Thymus (tissue), 14 donors: ENCODE measurements around the gene SSUH2. TPM values are rescaled to one million over a fixed set of nuclear protein-coding genes. Genes with fewer than 3 reads are reported as not detected.
"Not testable (repeated sequence)": the region's sequence is repeated elsewhere in the genome, so short reads cannot be mapped to it uniquely, and the experiment has no call there.

Experiments
- DNase-seq, 9 donors: peaks; one replicate each; pipeline ENCODE4 v3.0.0-alpha.2; 2013; ENCODE audit warnings: low spot score in 9 of 9, low read depth in 6 of 9, missing footprints in 1 of 9
- H3K27ac ChIP-seq, 2 donors: one replicate each; pipeline ENCODE4 v1.5.1; 2013; ENCODE audit warnings: control low read depth in 1 of 2, low read depth in 1 of 2, low read length in 1 of 2, mild to moderate bottlenecking in 1 of 2, moderate library complexity in 1 of 2
- H3K27me3 ChIP-seq, 2 donors: one replicate each; pipeline ENCODE4 v1.5.1; 2013; ENCODE audit warnings: low read length in 1 of 2; ENCODE audit not compliant: control insufficient read depth in 2 of 2, insufficient read depth in 1 of 2
- H3K36me3 ChIP-seq, 2 donors: one replicate each; pipeline ENCODE4 v1.5.1; 2013; ENCODE audit warnings: low read length in 1 of 2, mild to moderate bottlenecking in 1 of 2, moderate library complexity in 1 of 2; ENCODE audit not compliant: control insufficient read depth in 2 of 2, insufficient read depth in 2 of 2
- H3K4me1 ChIP-seq, 2 donors: one replicate each; pipeline ENCODE4 v1.5.1; 2013; ENCODE audit warnings: low read length in 2 of 2; ENCODE audit not compliant: control insufficient read depth in 2 of 2, insufficient read depth in 2 of 2
- H3K4me3 ChIP-seq, 2 donors: one replicate each; pipeline ENCODE4 v1.5.1; 2013; ENCODE audit warnings: low read length in 2 of 2, control low read depth in 1 of 2, mild to moderate bottlenecking in 1 of 2
- H3K9me3 ChIP-seq, 2 donors: one replicate each; pipeline ENCODE4 v1.5.1; 2013; ENCODE audit warnings: low read length in 1 of 2, mild to moderate bottlenecking in 1 of 2; ENCODE audit not compliant: control insufficient read depth in 2 of 2, insufficient read depth in 1 of 2
- WGBS: extraction: QIAGEN DNeasy Blood & Tissue Kit; methylation state at CpG from one replicate; pipeline ENCODE4 v1.1.7; 2013; 5-methylcytosine and 5-hydroxymethylcytosine counted together
- long read RNA-seq, 10 donors: transcript quantifications; one replicate each; lab custom pipeline, GENCODE V29; 2026
- polyA plus RNA-seq: library from polyadenylated mRNA; stranded (reverse); fragments of 200-250 nt; gene quantifications from one replicate; pipeline ENCODE4 v1.2.3, GENCODE V29; 2013
- total RNA-seq: library from RNA; stranded (reverse); fragments of 120-200 nt; gene quantifications from one replicate; pipeline ENCODE4 v1.2.4, GENCODE V29; 2013
- donor health status: healthy.

SSUH2 gene
- total RNA-seq (0.47 TPM), polyA plus RNA-seq (1.0 TPM)
- long read RNA-seq, donor 1 = 0 reads
- long read RNA-seq, donor 2 = 0 reads
- long read RNA-seq, donor 3 = 0 reads
- long read RNA-seq, donor 4 = 0 reads
- long read RNA-seq, donor 5, partial matches to known transcripts = 0 of 1 reads
- long read RNA-seq, donor 5, other reads (novel, unspliced or antisense) = 0 of 1 reads
- long read RNA-seq, donor 6 = 0 reads
- long read RNA-seq, donor 7 = 0 reads
- long read RNA-seq, donor 8 = 0 reads
- long read RNA-seq, donor 9 = 0 reads
- long read RNA-seq, donor 10 = 0 reads

DNA sequence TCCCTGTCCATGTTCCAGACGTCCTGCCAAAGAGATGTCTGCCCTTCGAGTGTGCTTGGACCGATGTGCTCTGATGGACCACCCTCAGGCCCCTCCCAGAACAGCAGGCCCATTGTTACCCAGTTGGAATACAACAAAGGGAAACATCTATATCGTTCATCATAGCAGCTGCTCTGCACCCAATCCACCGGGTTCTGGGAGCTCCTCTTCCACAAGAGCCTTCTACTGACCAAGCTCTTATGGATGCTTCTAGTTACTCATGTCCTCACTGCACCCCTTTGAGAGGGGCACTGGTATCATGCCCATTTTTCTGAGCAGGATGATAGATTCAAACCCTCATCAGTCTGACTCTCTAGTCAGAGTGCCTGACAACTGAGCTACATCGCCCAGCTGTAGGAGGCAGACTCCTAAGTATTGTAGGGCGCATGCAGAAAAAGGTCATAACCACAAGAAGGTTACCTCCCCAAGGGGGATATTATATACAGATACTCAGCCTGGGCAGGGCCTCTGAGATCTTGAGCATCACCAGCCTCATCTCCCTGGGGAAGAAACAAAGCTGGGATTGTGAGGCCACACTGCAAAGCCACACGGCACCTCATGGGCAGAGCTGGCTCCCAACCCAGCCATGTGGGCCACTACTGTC is at the start of gene SSUH2:
SSUH2 (minus strand) TSS at position 51 of the 643 bp plus-strand sequence; CDS start at position 11, 40 bp downstream.
- H3K4me3 ChIP-seq = no peak within 1 kb of the TSS
- 93% methylated on average over 8 of the region's 8 CpGs for WGBS
- H3K36me3 ChIP-seq = no peaks in the 10 kb centered on the region
- no peaks in the 10 kb centered on the region for H3K4me1 ChIP-seq
- H3K9me3 ChIP-seq = no peaks in the 10 kb centered on the region
- no peaks in the 10 kb centered on the region for H3K27me3 ChIP-seq
- no peak for DNase-seq
- H3K27ac ChIP-seq = no peak within 1 kb of the TSS

DNA sequence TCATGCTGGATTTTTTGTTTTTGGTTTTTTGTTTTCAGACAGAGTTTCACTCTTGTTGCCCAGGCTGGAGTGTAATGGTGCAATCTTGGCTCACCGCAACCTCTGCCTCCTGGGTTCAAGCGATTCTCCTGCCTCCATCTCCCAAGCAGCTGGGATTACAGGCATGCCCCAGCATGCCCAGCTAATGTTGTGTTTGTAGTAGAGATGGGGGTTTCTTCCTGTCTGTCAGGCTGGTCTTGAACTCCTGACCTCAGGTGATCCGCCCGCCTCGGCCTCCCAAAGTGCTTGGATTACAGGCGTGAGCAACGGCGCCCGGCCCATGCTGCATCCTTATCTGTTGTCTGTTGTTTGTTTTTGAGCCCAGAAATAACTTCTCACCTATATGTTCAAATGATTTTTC is 46.7 kb upstream of the SSUH2 start:
- WGBS = 95% methylated on average over 9 of the region's 9 CpGs
- not testable (repeated sequence) for H3K27me3 ChIP-seq, H3K36me3 ChIP-seq, H3K4me1 ChIP-seq, H3K27ac ChIP-seq, H3K9me3 ChIP-seq, H3K4me3 ChIP-seq, DNase-seq

- H3K9me3 ChIP-seq, H3K4me1 ChIP-seq, H3K27ac ChIP-seq, H3K36me3 ChIP-seq, DNase-seq, H3K27me3 ChIP-seq, H3K4me3 ChIP-seq: not testable (repeated sequence)
- WGBS = 91% methylated on average over 6 of the region's 6 CpGs
These were observed 40.4 kb upstream of the SSUH2 start for GRCh38 chr3:8684992-8685391.

- peaks cover 0 to 21% of the 10 kb centered on the region in 2 donors for H3K27me3 ChIP-seq
- not testable (repeated sequence) for H3K36me3 ChIP-seq, H3K4me1 ChIP-seq, H3K9me3 ChIP-seq, H3K4me3 ChIP-seq, DNase-seq, H3K27ac ChIP-seq
- 79% methylated on average over 19 of the region's 19 CpGs for WGBS
These were observed 38.4 kb upstream of the SSUH2 start for GRCh38 chr3:8682850-8683574.

DNA sequence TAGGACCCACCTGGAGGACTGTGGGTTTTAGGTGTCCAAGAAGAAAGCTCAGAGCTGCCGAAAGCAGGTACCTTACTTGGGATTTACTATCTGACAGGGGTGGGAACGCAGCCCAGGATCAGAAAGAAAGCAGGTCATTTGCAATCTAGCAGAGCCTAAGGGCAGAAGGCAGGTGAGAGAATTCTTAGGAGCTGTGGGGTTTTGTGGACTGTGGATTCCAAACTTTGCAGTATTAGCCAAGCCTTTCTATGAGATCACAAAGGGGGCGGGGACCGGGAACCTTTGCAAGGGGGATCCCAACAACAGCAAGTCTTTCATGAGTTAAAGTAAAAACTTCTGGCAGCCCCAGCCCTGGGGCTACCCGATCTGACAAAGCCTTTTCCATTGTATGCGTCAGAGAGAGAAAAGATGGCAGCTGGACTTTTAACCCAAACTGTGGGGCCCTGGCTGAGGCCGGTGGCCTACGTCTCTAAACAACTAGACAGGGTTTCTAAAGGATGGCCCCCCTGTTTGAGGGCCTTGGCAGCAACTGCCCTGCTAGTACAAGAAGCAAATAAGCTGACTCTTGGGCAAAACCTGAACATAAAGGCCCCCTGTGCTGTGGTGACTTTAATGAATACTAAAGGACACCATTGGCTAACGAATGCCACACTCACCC is 37.4 kb upstream of the SSUH2 start:
- H3K4me1 ChIP-seq, H3K27ac ChIP-seq, H3K4me3 ChIP-seq, H3K9me3 ChIP-seq, H3K36me3 ChIP-seq, DNase-seq: not testable (repeated sequence)
- H3K27me3 ChIP-seq = peaks cover 0 to 21% of the 10 kb centered on the region in 2 donors
- WGBS = 88% methylated on average over 9 of the region's 9 CpGs

DNA sequence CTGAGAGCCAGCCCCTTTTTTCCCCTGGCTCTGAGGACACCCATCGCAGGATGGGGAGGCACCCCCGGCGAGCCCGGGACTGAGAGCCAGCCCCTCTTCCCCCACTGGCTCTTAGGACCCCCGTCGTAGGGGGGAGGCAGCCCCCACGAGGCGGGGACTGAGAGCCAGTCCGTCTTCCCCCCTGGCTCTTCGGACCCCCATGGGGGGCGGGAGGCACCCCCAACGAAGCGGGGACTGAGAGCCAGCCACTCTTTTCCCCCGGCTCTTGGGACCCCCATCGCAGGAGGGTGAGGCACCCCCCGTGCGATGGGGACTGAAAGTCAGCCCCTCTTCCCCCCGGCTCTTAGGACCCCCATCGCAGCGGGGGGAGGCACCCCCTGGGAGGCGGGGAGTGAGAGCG is 36.8 kb upstream of the SSUH2 start:
- Histone ChIP-seq H3K4me3 (no peak overlapping the region), H3K36me3 (no peaks in the 10 kb centered on the region), H3K27me3 (peaks cover 0 to 21% of the 10 kb centered on the region in 2 donors), H3K4me1 (no peaks in the 10 kb centered on the region), H3K9me3 (no peaks in the 10 kb centered on the region), H3K27ac (no peak overlapping the region)
- 93% methylated on average over 22 of the region's 22 CpGs for WGBS
- no peak for DNase-seq

GRCh38 chr3:8679817-8680553 is 35.4 kb upstream of the SSUH2 start:
- H3K36me3 ChIP-seq, H3K4me3 ChIP-seq, H3K9me3 ChIP-seq, H3K4me1 ChIP-seq, DNase-seq: not testable (repeated sequence)
- 83% methylated on average over 13 of the region's 13 CpGs for WGBS
- H3K27me3 ChIP-seq = peaks cover 0 to 21% of the 10 kb centered on the region in 2 donors
- H3K27ac ChIP-seq = peak overlapping the region in 1 of 2 donors; percentile 17

GRCh38 chr3:8678751-8679150 is 34.2 kb upstream of the SSUH2 start:
- no peaks in the 10 kb centered on the region for H3K36me3 ChIP-seq
- peaks cover 0 to 2% of the 10 kb centered on the region in 2 donors for H3K9me3 ChIP-seq
- H3K4me1 ChIP-seq = no peaks in the 10 kb centered on the region
- H3K4me3 ChIP-seq = no peak overlapping the region
- no peak for DNase-seq
- H3K27ac ChIP-seq = no peak overlapping the region
- H3K27me3 ChIP-seq = peaks cover 0 to 21% of the 10 kb centered on the region in 2 donors
- no CpG with 5 or more reads among the region's 19 CpGs for WGBS
